GM12891 (cell line): ENCODE results near the gene SMARCA1.

Experiments used
- PAX5 ChIP-seq: IDR thresholded peaks from 2 replicates; pipeline ENCODE4 v1.6.1; 2011; ENCODE audit warnings: low read length, moderate library complexity, mild to moderate bottlenecking; ENCODE audit not compliant: insufficient read depth, severe bottlenecking
- POLR2A ChIP-seq: IDR thresholded peaks from 2 replicates; pipeline ENCODE4 v1.6.1; 2011; ENCODE audit warnings: low read depth, low read length, control low read depth
- POLR2AphosphoS5 ChIP-seq: IDR thresholded peaks from 2 replicates; pipeline ENCODE4 v1.6.1; 2011; ENCODE audit warnings: low read depth, low read length, control low read depth
- POU2F2 ChIP-seq: IDR thresholded peaks from 2 replicates; pipeline ENCODE4 v1.6.1; 2011; ENCODE audit warnings: low read depth, mild to moderate bottlenecking, control low read depth, low read length, moderate library complexity
- SPI1 ChIP-seq: IDR thresholded peaks from 2 replicates; pipeline ENCODE4 v1.6.1; 2011; ENCODE audit warnings: low read depth, low read length, control low read depth
- TAF1 ChIP-seq: IDR thresholded peaks from 2 replicates; pipeline ENCODE4 v1.6.1; 2011; ENCODE audit warnings: low read depth, low read length, control low read depth

GRCh38 chrX:129559783-129560182 is 36.5 kb upstream of the SMARCA1 start:
- no peak for TF ChIP-seq POLR2A
- TF ChIP-seq PAX5: no peak
- no peak for TF ChIP-seq POLR2AphosphoS5
- TF ChIP-seq TAF1: no peak
- TF ChIP-seq SPI1: no peak
- TF ChIP-seq POU2F2: no peak
